HG03060 (cell line): Measurements from ENCODE around the gene ST7L.

Experiments
- ATAC-seq: cut with Tn5 transposase; IDR thresholded peaks from one replicate; pipeline ENCODE4 v1.9.1; 2021; ENCODE audit warnings: low read depth, moderate number of reproducible peaks; ENCODE audit not compliant: unreplicated experiment

The ST7L gene

DNA sequence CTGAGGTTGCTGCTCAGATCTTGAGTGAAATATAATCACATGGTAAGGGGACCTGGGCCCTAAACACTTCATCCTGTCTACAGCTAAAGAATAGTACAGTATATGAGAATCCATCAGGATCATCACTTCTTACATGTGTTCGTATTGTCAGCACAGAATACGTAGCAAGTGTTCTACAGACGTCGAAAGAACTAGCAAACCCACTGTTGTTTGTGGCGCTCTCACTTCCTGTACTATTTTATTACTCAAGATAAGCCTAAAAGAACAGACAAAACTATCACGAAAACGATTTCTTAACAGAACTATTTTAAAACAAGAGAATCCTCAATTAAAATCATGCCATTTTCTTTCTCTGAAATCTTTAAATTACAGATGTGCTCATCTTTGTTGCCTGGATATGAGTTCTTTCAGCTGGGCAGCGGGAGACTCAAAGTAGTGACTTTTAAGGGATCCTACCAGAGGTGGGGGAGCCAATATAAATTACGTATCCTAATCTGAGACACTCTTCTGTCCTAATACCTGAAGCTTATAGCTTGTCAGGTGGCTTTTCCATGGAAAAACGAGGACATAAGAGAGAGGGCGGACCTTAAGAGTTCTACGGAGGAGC lies 724 bp downstream of the ST7L start:
- no peak for ATAC-seq

DNA sequence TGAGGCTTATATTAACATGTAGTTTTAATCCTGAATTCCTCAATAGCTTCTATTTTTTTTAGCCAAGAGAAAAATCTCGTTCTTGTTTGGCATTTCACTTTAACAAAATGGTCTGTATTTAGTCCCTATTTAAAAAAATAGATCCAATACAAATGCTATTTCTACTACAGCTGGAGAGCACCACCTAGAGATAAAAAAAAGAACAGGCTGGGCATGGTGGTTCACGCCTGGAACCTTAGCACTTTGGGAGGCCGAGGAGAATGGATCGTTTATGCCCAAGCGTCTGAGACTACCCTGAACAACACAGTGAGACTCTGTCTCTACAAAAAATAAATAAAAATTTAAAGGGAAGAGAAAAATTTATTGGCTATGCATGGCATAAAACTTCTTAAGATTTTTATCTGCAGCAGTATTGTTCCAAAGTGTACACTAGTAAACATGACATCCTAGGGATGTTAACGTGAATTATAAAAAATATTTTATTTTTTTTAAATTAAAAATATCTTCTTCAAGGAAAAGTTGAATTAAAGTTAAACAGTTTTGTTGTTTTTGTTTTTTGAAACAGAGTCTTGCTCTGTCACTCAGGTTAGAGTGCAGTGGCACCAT lies 4.4 kb downstream of the ST7L start:
- no peak for ATAC-seq

DNA sequence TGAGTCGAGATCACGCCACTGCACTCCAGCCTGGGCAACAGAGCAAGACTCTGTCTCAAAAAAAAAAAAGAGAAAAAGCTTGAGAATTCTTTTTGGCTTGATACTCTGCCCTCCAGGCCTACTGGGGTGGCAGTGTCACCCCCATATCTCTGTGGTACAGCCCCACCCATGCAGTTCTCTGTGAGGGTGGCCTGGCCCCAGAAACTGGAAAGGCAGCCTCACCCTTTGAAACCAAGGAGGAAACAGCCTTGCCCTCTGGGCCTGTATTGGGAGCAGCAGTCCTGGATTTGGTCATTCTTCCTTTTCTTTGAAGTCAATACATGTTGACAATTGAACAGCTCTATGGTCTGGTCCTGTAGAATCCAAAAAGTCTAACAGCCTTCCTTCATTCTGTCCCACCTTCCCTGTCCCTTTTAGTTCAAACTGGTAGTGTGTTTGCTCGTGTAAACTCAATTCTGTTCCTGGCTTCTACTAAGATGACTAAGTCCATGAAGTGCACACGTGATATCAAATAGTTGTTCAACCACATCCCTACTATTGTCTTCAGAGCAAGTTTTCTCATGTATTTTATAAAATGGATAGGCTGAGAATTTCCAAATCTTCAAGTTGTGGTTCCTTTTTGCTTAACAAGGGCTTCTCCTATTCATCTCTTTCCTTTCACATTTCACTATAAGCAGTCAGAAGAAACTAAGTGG lies 13.2 kb downstream of the ST7L start:
- ATAC-seq = no peak

DNA sequence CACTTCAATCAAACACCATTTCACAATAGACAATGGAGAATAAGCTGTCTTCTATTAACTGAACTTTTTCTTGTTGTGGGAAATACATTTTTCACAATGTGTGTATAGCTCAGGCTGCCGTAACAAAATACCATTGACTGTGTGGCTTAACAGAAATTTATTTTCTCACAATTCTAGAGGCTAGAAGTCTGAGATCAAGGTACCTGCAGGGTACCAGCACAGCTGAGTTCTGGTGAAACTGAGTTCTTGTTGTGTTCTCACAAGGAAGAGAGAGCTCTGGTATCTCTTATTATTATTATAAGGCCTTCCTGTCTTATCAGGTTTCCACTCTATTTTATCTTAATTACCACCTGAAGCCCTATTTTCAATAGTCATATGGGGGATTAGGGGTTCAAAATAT lies 15.4 kb downstream of the ST7L start:
- no peak for ATAC-seq

DNA sequence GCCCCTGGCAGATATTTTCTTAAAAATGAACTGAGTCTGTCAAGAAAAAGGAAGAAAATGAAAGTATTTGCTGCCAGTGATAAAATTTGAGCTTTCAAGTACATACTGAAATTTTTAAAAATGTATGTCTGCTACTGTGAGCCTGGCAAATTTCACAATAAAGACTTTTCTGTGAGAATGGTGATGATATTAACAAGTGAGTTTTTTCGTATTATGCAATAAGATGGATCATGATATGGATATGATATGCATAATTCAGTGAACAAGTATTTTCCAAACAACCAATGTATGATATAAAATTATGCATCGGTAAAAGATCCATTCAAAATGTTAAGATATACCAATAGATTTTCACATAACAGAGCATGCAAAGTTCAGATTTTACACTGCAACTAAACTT lies 15.9 kb downstream of the ST7L start:
- ATAC-seq = no peak

DNA sequence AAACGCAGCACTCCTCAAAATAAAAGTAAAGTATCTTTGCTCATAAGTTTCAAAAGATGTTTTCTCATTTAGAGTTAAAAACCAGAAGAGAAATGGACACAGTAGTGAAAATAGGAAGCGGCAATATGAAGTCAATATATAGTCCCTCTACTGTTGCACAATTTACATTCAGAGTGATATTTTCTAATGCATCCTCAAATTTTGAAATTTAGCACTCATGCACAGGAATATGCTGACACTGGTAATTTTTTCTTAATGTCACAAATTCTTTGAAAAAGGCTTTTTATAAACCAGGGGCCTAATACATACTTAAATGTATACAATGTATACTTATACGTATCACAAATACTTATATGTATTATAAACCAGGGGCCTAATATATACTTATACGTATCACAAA lies 19.5 kb downstream of the ST7L start:
- ATAC-seq = no peak

DNA sequence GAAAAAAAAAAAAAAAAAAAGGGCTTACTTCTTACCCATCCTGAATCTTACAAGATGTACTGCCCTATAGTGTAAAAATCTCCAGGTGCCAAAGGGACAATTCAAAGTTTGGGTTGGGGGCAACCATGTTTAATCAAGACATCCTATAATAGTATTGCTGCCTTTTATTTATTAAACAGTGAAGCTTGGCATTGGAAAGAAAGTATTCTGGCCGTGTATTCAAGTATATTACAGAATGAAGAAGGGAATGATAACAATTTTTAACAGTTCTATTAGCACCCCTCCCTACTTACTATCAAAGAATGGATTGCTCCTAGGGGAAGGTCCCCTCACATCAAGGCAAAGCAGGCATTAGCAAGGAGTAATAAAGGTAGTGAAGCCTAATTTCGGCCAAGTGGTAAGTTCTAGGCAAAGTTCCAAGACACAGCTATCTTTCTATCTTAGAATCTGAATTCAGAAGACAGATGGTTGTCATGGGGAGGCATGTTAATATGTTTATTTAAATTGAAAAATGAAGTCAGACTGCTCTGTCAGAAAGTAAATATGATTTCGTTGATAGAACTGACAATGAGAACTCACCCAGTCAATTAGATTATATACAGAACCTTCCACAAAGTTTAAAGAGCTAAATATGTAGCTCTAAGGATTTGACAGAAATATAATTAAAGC lies 24.6 kb downstream of the ST7L start:
- ATAC-seq = no peak

DNA sequence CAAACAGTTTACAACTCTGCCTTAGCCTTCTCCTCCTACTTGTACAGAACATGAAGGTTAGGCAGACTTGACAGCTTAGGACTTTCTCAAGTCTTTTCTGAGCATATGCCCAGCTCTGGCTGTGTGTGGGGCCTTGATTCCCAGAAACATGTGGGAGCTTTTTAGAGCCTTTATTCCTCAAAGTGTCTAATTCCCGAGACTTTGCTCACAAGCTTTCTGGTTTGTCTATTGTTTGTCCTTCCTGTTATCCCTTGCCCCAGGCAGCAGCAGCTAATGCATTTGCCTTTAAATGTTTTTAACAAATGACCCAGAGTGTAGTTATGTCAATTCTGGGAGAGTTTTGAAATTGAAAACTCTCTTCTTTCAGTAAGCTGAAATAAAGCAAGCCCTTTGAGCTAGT lies 29.2 kb downstream of the ST7L start:
- ATAC-seq = no peak

DNA sequence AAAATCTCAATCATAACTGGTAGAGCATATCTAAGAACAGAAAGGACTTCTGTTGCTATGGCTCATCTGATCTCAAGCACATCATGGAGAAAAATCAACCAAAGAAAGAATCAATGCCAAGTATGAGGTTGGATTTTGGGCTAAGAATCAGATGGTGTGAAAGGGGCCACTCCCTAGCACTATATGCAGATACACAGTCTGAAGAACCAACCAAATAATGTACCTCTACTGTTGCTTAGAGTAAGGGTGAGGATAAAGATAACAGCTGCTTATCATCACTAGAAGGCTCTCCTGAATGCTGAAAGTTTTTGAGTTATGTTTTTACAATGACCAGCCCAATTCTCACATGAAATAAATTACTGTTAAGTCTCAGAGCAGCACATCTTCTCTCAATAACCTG lies 35.6 kb downstream of the ST7L start:
- no peak for ATAC-seq

DNA sequence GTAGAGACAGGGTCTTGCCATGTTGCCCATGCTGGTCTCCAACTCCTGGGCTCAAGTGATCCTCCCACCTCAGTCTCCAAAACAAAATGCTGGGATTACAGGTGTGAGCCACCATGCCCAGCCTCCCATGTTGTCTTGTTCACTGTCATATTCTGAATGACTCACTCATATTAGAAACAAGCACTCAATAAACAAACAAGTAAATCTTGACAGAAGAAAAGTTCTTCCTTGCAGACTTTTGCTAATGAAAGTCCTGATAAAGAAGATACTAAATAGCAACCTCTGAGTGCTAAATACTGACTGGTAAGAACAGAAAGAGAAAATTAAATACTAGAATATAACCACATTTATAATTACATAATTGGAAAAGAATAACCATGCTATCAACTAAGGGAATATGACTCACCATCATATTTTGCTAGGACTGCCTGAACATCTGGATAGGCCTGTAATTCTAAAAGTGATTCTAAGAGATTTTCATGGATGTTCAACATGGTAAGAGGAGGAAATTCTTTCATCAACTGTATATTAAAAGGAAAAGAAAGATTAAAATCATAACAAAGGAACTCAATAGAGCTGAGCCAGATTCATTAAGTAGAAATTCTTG lies 37.3 kb downstream of the ST7L start:
- ATAC-seq = no peak

DNA sequence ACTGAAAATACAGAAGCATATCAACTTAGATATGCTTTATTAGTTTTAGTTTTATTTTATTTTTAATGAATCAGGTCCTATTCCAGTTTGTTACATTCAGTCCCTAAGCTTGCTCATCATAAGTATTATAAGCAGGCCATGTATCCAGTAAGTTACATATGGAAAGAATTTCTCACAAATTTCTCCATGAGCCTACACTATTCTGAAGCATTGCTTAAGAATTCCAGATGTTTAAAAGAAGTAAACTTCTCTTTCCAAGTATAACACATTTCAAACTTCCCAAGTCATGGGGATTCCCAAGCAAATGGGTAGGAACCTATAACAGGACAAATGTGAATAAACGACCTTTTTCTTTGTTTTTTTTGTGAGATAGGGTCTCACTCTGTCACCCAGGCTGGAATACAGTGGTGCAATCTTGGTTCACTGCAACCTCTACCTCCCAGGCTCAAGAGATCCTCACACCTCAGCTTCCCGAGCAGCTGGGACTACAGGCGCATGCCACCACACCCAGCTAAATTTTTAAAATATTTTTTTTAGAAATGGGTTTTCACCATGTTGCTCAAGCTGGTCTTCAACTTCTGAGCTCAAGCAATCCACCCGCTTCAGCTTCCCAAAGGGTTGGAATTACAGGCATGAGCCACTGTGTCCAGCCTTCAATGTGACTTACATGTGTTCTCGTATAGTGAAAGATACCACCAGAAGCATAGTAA lies 39.0 kb downstream of the ST7L start:
- ATAC-seq = no peak

DNA sequence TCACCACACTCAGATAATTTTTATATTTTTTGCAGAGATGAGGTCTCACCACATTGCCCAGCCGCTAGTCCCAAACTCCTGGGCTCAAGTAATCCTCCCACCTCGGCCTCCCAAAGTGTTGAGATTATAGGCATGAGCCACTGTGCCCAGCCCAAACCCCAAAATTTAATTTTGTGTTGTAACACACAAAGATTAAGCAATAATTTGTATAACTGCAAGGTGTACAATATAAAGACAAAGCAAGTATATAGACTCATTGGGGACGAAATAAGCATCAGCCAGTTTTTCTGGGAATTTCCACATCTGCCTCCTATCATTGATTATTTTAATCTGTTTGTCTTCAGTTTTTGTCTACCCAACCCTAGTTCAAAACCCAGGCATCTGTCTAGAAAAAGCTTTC lies 42.7 kb downstream of the ST7L start:
- ATAC-seq = no peak

DNA sequence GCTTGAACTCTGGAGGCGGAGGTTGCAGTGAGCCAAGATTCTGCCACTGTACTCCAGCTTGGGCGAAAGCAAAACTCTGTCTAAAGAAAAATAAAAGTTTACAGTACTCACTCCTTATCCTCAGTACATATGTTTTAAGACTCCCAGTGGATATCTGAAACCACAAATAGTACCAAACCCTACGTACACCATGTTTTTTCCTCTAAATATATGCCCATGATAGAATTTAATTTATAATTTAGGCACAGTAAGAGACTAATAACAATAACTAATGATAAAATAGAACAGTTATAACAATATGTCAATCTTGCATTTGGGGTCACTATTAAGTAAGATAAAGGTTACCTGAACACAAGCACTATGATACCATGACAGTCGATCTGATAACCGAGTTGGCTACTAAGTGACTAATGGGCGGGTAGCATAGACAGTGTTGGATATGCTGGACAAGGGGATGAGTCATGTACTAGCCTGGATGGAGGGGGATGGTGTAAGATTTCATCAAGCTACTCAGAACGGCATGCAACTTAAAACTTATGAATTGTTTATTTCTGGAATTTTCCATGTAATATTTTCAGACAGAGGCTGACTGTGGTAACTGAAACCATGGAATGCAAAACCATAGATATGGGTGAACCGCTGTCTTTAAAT lies 43.7 kb downstream of the ST7L start:
- ATAC-seq = no peak

DNA sequence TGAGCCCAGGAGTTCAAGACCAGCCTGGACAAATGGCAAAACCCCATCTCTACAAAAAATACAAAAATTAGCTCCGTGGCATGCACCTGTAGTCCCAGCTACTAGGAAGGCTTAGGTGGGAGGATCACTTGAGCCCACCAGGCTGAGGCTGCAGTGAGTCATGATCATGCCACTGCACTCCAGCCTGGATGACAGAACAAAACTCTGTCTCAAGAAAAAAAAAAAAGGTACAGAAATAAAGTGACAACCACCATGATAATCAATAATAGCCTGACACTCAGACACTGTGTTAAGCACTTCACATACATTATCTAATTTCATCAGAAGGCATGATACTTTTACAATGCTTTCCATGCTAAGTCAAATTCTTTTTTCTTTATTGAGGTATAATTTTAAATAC lies 53.1 kb downstream of the ST7L start:
- no peak for ATAC-seq

DNA sequence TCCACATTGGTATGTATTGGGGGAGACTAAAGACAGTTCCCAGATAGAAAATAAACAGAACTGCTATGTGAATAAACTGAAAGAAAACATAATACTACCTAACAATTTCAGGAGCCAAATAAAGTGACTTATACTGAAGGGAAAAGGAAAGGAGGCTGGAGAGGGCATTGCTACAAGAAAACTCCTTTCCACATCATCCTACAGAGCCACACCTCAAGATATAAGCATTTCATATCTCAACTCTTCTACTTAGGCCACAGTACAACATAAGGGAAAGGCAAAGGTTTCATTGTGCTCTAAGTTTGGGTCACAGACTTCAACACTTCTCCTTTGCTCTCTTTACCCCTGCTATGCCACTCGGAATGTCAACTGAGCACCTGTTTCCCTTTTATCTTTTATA lies 54.9 kb downstream of the ST7L start:
- no peak for ATAC-seq

DNA sequence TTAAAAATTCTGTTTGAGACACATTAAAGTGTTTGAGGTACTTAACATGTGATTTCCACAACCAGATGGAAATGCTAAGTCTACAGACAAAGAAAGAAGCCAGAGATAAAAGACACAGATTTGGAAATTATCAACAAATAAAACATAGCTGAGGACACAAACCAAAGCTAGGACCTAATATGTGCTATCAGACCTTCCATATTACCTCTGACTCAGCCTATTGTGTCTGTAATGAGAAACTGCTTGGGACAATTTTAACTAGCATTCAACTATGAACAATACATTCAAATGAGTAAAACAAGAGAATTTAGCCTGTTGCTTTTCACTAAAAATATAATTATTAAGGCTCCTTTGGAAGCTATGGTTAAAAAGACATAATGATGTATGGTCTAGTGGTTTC lies 55.6 kb downstream of the ST7L start:
- no peak for ATAC-seq

DNA sequence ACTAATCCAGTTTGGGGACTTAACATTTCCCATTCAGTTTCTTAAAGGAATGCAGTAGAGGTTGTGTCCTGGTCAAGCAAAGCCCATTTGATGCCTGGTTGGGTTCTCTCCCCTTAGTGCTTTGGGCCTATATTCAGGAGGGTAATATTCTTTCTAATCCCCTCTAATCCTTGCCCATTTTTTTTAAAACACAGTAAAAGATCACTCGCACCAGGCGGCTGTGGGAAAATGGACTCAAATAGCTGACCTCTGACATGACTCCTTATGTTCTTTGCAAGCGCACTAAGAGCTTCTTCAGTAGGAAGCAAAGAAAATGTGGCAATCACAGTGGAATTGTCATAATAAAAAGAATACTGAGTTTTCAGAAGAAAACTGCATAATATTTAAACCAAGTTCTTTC lies 60.3 kb downstream of the ST7L start:
- no peak for ATAC-seq

DNA sequence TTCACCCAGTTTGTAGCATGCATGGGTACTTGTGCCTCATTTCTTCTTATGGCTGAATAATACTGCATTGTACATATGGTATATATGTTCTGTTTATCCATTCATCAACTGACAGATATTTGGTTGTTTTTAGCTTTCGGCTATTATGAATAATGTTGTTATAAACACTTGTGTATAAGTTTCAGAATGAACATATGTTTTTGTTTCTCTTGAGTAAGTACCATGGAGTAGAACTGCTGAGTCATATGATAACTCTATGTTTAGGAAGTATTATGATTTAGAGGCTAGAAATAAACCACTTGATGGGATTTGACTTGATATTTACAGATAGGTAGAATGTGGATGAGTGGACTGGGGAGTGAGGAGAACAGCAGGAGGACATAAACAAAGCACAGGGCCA lies 61.6 kb downstream of the ST7L start:
- no peak for ATAC-seq

DNA sequence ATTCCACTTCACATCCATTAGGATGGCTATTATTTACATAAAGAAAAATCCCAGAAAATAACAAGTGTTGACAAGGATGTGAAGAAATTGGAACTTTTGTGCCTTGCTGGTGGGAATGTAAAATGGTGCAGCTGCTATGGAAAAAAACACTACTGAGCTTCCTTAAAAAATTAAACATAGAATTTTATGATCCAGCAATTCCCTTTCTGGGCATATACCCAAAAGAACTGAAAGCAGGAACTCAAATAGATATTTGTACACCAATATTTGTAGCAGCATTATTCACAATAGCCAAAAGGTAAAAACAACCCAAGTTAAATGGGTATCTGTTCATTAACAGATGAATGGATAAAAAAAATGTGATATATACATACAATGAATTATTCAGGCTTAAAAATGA lies 64.5 kb downstream of the ST7L start:
- ATAC-seq = no peak

DNA sequence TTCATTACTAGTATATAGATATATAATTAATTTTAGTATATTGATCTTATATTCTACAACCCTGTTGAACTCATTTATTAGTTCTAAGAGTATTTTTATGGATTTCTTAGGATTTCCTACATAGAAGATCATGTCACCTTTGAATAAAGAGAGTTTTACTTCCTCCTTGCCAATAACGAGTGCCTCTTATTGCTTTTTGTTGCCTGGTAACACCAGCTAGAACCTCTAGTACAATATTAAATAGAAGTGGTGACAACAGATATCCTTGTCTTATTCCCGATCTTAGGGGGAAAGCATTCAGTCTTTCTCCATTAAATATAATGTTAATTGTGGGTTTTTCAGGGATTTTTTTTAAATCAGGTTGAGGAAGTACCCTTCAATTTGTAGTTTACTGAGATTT lies 69.4 kb downstream of the ST7L start:
- no peak for ATAC-seq
